ENCODE measurements around the gene ECT2.
A peak's percentile ranks its signal among the peaks of the same experiment; 100 is the strongest.

Gene ECT2

DNA sequence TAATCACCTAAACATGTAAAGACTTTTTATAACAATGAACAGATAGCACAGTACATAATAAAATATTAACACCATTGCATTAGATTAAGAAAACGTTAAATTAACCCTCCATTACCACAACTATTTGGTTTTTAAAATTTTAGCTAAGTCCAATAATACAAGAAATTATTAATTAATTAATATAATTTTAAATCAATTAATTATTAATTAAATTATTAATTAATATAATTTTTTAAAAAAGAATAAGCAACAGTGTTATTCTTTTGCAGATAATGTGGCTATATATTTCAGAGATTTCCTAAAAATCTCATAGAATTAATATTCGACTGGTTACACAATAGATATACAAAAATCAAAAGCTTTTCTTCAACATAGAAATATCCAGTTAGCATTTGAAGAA is 82.5 kb downstream of the ECT2 start:
- WGBS = no CpG with 5 or more reads among the region's 2 CpGs
- no peak for DNase-seq
- no peak overlapping the region for H2BK15ac ChIP-seq (ENCODE audit: low read depth, poor library complexity, severe bottlenecking)
- peaks cover 0 to 14% of the 10 kb centered on the region in 2 experiments for H3K27me3 ChIP-seq (ENCODE audit: control insufficient read depth in 1 of 2, insufficient read depth in 1 of 2, low read length in 2 of 2)
- no peaks in the 10 kb centered on the region for H3K9me3 ChIP-seq (ENCODE audit: control insufficient read depth, low read length)
- no peak overlapping the region for H3K14ac ChIP-seq (ENCODE audit: low read length in 2 of 2)
- no peak overlapping the region for H3K4me3 ChIP-seq (ENCODE audit: insufficient read depth in 1 of 2, low read depth in 1 of 2, low read length in 2 of 2)
- no peaks in the 10 kb centered on the region for H3K36me3 ChIP-seq (ENCODE audit: control insufficient read depth in 1 of 2, insufficient read depth in 2 of 2, low read depth in 1 of 2, low read length in 2 of 2)
- no peak overlapping the region for H3K23ac ChIP-seq (ENCODE audit: low read length in 2 of 2)
- no peak overlapping the region for H2BK120ac ChIP-seq (ENCODE audit: low read depth, low read length)
- no peak overlapping the region for H2BK12ac ChIP-seq (ENCODE audit: low read length in 2 of 2)
- no peak overlapping the region for H4K91ac ChIP-seq (ENCODE audit: low read length)
- H2BK5ac ChIP-seq (ENCODE audit: low read depth, low read length, poor library complexity, severe bottlenecking) = no peak overlapping the region
- H2AFZ ChIP-seq (ENCODE audit: low read depth, low read length) = no peak overlapping the region
- no peaks in the 10 kb centered on the region for H3K79me1 ChIP-seq (replicated peaks; ENCODE audit: low read length, poor library complexity, severe bottlenecking)
- no peak overlapping the region for H3K9ac ChIP-seq (ENCODE audit: low read length)
- no peak overlapping the region for H2AK5ac ChIP-seq (ENCODE audit: low read length, severe bottlenecking)
- H3K4ac ChIP-seq (ENCODE audit: low read depth in 1 of 2, low read length in 2 of 2) = no peak overlapping the region
- no peak overlapping the region for H3K27ac ChIP-seq (ENCODE audit: low read length, poor library complexity, severe bottlenecking)
- no peak overlapping the region for H4K8ac ChIP-seq (ENCODE audit: low read length)
- H3K4me1 ChIP-seq (ENCODE audit: control insufficient read depth, insufficient read depth, low read depth, low read length) = no peaks in the 10 kb centered on the region
- H3K4me2 ChIP-seq (ENCODE audit: low read length, poor library complexity, severe bottlenecking) = no peak overlapping the region
- H3K18ac ChIP-seq (ENCODE audit: low read depth in 1 of 2, low read length in 2 of 2) = no peak overlapping the region

DNA sequence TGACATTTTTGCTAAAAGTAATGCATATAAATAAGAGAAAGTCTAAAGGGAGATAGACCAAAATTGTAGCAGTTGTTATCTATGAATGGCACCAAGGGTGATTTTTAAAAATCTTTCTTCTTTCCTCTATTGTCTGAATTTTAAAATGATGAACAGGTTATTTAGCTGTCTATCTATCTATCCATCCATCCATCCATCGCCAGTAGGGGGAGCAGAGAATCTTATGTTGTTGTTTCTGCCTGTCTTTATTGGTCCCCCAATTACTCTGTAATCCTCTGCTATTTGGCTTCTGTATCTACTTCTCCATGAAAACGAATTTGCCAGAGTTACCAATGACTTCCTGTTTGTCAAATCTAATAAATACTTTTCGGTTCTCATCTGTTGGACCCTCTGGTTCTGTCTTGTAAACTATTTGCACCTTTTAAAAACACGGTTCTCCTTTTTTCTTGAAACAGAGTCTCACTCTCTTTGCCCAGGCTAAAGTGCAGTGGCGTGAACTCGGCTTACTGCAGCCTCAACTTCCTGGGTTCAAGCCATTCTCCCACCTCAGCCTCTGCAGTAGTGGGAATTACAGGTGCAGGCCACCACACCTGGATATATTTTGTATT is 86.0 kb downstream of the ECT2 start:
- no peak overlapping the region for H4K8ac ChIP-seq (ENCODE audit: low read length)
- no peak overlapping the region for H2BK15ac ChIP-seq (ENCODE audit: low read depth, poor library complexity, severe bottlenecking)
- no peak overlapping the region for H3K23ac ChIP-seq (ENCODE audit: low read length in 2 of 2)

DNA sequence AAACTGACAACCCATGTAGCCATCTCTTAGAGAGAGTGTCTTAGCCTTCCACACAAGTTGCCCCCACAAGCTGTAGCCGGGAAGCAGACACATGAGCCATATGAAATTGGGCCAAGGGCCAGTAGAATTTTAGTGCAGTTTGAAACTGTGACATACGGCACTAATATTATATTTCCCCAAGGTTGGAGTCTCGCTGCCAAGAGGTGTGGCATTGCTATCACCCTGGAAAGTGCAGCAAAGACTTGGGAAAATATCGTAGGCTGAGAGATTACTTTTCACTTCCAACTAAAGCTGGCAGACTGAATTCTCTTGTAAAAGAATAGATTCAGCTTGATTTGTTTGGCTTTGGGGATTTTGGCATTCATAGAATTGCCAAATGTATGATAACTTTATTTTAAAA is 89.2 kb downstream of the ECT2 start:
- no peaks in the 10 kb centered on the region for H3K79me1 ChIP-seq (replicated peaks; ENCODE audit: low read length, poor library complexity, severe bottlenecking)
- no peak overlapping the region for H3K4me3 ChIP-seq (ENCODE audit: insufficient read depth in 1 of 2, low read depth in 1 of 2, low read length in 2 of 2)
- no peak overlapping the region for H2BK120ac ChIP-seq (ENCODE audit: low read depth, low read length)
- 94% methylated on average over 4 of the region's 4 CpGs for WGBS
- no peak overlapping the region for H2AFZ ChIP-seq (ENCODE audit: low read depth, low read length)
- H2BK12ac ChIP-seq (ENCODE audit: low read length in 2 of 2) = no peak overlapping the region
- H2BK5ac ChIP-seq (ENCODE audit: low read depth, low read length, poor library complexity, severe bottlenecking) = no peak overlapping the region
- H2AK5ac ChIP-seq (ENCODE audit: low read length, severe bottlenecking) = no peak overlapping the region
- H4K91ac ChIP-seq (ENCODE audit: low read length) = no peak overlapping the region
- peaks cover 0 to 77% of the 10 kb centered on the region in 2 experiments for H3K27me3 ChIP-seq (ENCODE audit: control insufficient read depth in 1 of 2, insufficient read depth in 1 of 2, low read length in 2 of 2)
- no peak overlapping the region for H3K27ac ChIP-seq (ENCODE audit: low read length, poor library complexity, severe bottlenecking)
- no peak for DNase-seq
- no peak overlapping the region for H3K23ac ChIP-seq (ENCODE audit: low read length in 2 of 2)
- no peaks in the 10 kb centered on the region for H3K36me3 ChIP-seq (ENCODE audit: control insufficient read depth in 1 of 2, insufficient read depth in 2 of 2, low read depth in 1 of 2, low read length in 2 of 2)
- no peak overlapping the region for H3K14ac ChIP-seq (ENCODE audit: low read length in 2 of 2)
- H3K9me3 ChIP-seq (ENCODE audit: control insufficient read depth, low read length) = no peaks in the 10 kb centered on the region
- H3K4me2 ChIP-seq (ENCODE audit: low read length, poor library complexity, severe bottlenecking) = no peak overlapping the region
- H3K4ac ChIP-seq (ENCODE audit: low read depth in 1 of 2, low read length in 2 of 2) = no peak overlapping the region
- H3K18ac ChIP-seq (ENCODE audit: low read depth in 1 of 2, low read length in 2 of 2) = no peak overlapping the region
- no peak overlapping the region for H4K8ac ChIP-seq (ENCODE audit: low read length)
- no peak overlapping the region for H2BK15ac ChIP-seq (ENCODE audit: low read depth, poor library complexity, severe bottlenecking)
- no peak overlapping the region for H3K9ac ChIP-seq (ENCODE audit: low read length)
- no peaks in the 10 kb centered on the region for H3K4me1 ChIP-seq (ENCODE audit: control insufficient read depth, insufficient read depth, low read depth, low read length)

More for the DNA sequence above, 86.0 kb downstream of the ECT2 start:
- H3K18ac ChIP-seq (ENCODE audit: low read depth in 1 of 2, low read length in 2 of 2) = no peak overlapping the region
- no peak overlapping the region for H3K14ac ChIP-seq (ENCODE audit: low read length in 2 of 2)
- H2AK5ac ChIP-seq (ENCODE audit: low read length, severe bottlenecking) = no peak overlapping the region
- H2BK5ac ChIP-seq (ENCODE audit: low read depth, low read length, poor library complexity, severe bottlenecking) = no peak overlapping the region
- H3K4me2 ChIP-seq (ENCODE audit: low read length, poor library complexity, severe bottlenecking) = no peak overlapping the region
- no peak overlapping the region for H3K27ac ChIP-seq (ENCODE audit: low read length, poor library complexity, severe bottlenecking)
- no peak overlapping the region for H2BK12ac ChIP-seq (ENCODE audit: low read length in 2 of 2)
- H3K9ac ChIP-seq (ENCODE audit: low read length) = no peak overlapping the region
- no peaks in the 10 kb centered on the region for H3K9me3 ChIP-seq (ENCODE audit: control insufficient read depth, low read length)
- no peak overlapping the region for H2AFZ ChIP-seq (ENCODE audit: low read depth, low read length)
- 48% methylated on average over 6 of the region's 6 CpGs for WGBS
- H3K79me1 ChIP-seq (replicated peaks; ENCODE audit: low read length, poor library complexity, severe bottlenecking) = no peaks in the 10 kb centered on the region
- no peaks in the 10 kb centered on the region for H3K36me3 ChIP-seq (ENCODE audit: control insufficient read depth in 1 of 2, insufficient read depth in 2 of 2, low read depth in 1 of 2, low read length in 2 of 2)
- H3K27me3 ChIP-seq (ENCODE audit: control insufficient read depth in 1 of 2, insufficient read depth in 1 of 2, low read length in 2 of 2) = peaks cover 0 to 48% of the 10 kb centered on the region in 2 experiments
- H3K4me1 ChIP-seq (ENCODE audit: control insufficient read depth, insufficient read depth, low read depth, low read length) = no peaks in the 10 kb centered on the region
- H2BK120ac ChIP-seq (ENCODE audit: low read depth, low read length) = no peak overlapping the region
- H3K4me3 ChIP-seq (ENCODE audit: insufficient read depth in 1 of 2, low read depth in 1 of 2, low read length in 2 of 2) = no peak overlapping the region
- H3K4ac ChIP-seq (ENCODE audit: low read depth in 1 of 2, low read length in 2 of 2) = no peak overlapping the region
- DNase-seq = peak; percentile 54
- no peak overlapping the region for H4K91ac ChIP-seq (ENCODE audit: low read length)

DNA sequence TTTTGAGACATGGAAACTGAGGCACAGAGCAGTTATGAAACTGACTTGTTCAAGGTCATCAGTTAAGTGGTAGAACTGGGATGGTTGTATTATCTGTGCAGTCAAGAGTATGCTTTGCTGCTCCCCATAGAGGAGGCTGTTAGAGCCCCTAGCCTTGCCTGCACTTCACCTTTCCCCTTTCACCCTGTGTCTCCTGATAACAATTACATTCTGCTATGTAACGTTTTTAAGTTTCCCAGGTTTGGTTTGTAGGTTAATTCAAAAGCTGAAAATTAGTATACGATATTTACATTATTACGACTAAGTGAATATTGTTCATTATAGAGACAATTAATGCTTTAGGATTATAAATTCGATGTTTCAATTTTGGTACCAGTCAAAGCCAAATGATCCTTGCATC is 89.9 kb downstream of the ECT2 start:
- H2BK12ac ChIP-seq (ENCODE audit: low read length in 2 of 2) = no peak overlapping the region
- WGBS = 100% methylated on average over 3 of the region's 4 CpGs
- H3K14ac ChIP-seq (ENCODE audit: low read length in 2 of 2) = no peak overlapping the region
- no peak overlapping the region for H2AK5ac ChIP-seq (ENCODE audit: low read length, severe bottlenecking)
- no peak overlapping the region for H3K18ac ChIP-seq (ENCODE audit: low read depth in 1 of 2, low read length in 2 of 2)
- H3K23ac ChIP-seq (ENCODE audit: low read length in 2 of 2) = no peak overlapping the region
- H3K79me1 ChIP-seq (replicated peaks; ENCODE audit: low read length, poor library complexity, severe bottlenecking) = no peaks in the 10 kb centered on the region
- no peak for DNase-seq
- H3K4me3 ChIP-seq (ENCODE audit: insufficient read depth in 1 of 2, low read depth in 1 of 2, low read length in 2 of 2) = no peak overlapping the region
- no peak overlapping the region for H2BK5ac ChIP-seq (ENCODE audit: low read depth, low read length, poor library complexity, severe bottlenecking)
- no peaks in the 10 kb centered on the region for H3K4me1 ChIP-seq (ENCODE audit: control insufficient read depth, insufficient read depth, low read depth, low read length)
- no peak overlapping the region for H3K4me2 ChIP-seq (ENCODE audit: low read length, poor library complexity, severe bottlenecking)
- peak overlapping the region; percentile 20 for H4K8ac ChIP-seq (ENCODE audit: low read length)
- peaks cover 0 to 85% of the 10 kb centered on the region in 2 experiments for H3K27me3 ChIP-seq (ENCODE audit: control insufficient read depth in 1 of 2, insufficient read depth in 1 of 2, low read length in 2 of 2)
- no peak overlapping the region for H4K91ac ChIP-seq (ENCODE audit: low read length)
- no peak overlapping the region for H2BK120ac ChIP-seq (ENCODE audit: low read depth, low read length)
- H3K36me3 ChIP-seq (ENCODE audit: control insufficient read depth in 1 of 2, insufficient read depth in 2 of 2, low read depth in 1 of 2, low read length in 2 of 2) = no peaks in the 10 kb centered on the region
- no peak overlapping the region for H2AFZ ChIP-seq (ENCODE audit: low read depth, low read length)
- no peak overlapping the region for H3K4ac ChIP-seq (ENCODE audit: low read depth in 1 of 2, low read length in 2 of 2)
- no peak overlapping the region for H3K9ac ChIP-seq (ENCODE audit: low read length)
- H2BK15ac ChIP-seq (ENCODE audit: low read depth, poor library complexity, severe bottlenecking) = no peak overlapping the region
- H3K9me3 ChIP-seq (ENCODE audit: control insufficient read depth, low read length) = no peaks in the 10 kb centered on the region
- H3K27ac ChIP-seq (ENCODE audit: low read length, poor library complexity, severe bottlenecking) = no peak overlapping the region
